Measurements from ENCODE around the gene PRICKLE1. TPM values are rescaled to one million over a fixed set of nuclear protein-coding genes. Genes with fewer than 3 reads are reported as not detected.

The PRICKLE1 gene
- total RNA-seq, 2 experiments from 2014 or later = 0.19 TPM; not detected in 1

DNA sequence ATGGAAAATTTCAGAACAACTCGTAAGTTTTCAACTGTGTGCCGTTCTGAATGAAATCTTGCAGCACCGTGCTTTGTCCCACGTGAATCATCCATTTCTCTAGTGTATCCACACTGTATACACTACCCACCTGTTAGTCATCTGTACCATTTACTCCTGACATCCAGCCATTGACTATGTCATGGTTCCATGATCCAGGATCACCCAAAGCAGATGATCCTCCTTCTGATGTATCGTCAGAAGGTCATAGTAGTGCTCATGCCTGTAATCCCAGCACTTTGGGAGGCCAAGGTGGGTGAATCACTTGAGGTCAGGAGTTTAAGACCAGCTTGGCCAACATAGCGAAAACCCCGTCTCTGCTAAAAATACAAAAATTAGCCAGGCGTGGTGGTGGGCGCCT, 140.7 kb downstream of the PRICKLE1 start:
- ChIA-PET CTCF (ENCODE audit: unreplicated experiment) (no interaction called here), POLR2A (interaction anchor here (0.7 kb wide), 1 partner anchor 825 kb away, joined by 4 read pairs; no protein-coding TSS in a partner anchor)
- BruUV-seq (replicated peaks) = no TSS peak
- Histone ChIP-seq H3K4me1 (ENCODE audit: insufficient read depth, low read length, poor library complexity, severe bottlenecking) (peaks cover 9% of the 10 kb centered on the region), H3K36me3 (ENCODE audit: insufficient read depth, low read length) (peaks cover 54% of the 10 kb centered on the region), H3K79me2 (ENCODE audit: insufficient read depth, low read depth, low read length) (no peaks in the 10 kb centered on the region), H3K4me2 (ENCODE audit: low read length) (no peak overlapping the region), H3K9me2 (ENCODE audit: insufficient read depth, low read length) (no peaks in the 10 kb centered on the region), H3K27ac (ENCODE audit: low read depth, low read length, poor library complexity, severe bottlenecking) (no peak overlapping the region), H3K9me3 (ENCODE audit: low read length) (no peaks in the 10 kb centered on the region), H4K20me1 (ENCODE audit: insufficient read depth, low read length) (no peaks in the 10 kb centered on the region), H3K4me3 (ENCODE audit: low read depth, low read length, poor library complexity, severe bottlenecking) (no peak overlapping the region), H2AFZ (ENCODE audit: low read length) (no peak overlapping the region)
- intact Hi-C loops (cut with micrococcal nuclease; ENCODE audit: unreplicated experiment) = no loop called here
- no peak for DNase-seq (ENCODE audit: low spot score)
- no peak for TF ChIP-seq EZH2phosphoT487 (IDR thresholded peaks at IDR 0.05; ENCODE audit: borderline replicate concordance, low read depth, low read length)
- TF ChIP-seq, protein P1, sequence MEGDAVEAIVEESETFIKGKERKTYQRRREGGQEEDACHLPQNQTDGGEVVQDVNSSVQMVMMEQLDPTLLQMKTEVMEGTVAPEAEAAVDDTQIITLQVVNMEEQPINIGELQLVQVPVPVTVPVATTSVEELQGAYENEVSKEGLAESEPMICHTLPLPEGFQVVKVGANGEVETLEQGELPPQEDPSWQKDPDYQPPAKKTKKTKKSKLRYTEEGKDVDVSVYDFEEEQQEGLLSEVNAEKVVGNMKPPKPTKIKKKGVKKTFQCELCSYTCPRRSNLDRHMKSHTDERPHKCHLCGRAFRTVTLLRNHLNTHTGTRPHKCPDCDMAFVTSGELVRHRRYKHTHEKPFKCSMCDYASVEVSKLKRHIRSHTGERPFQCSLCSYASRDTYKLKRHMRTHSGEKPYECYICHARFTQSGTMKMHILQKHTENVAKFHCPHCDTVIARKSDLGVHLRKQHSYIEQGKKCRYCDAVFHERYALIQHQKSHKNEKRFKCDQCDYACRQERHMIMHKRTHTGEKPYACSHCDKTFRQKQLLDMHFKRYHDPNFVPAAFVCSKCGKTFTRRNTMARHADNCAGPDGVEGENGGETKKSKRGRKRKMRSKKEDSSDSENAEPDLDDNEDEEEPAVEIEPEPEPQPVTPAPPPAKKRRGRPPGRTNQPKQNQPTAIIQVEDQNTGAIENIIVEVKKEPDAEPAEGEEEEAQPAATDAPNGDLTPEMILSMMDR (conservative IDR thresholded peaks at IDR 0.05; ENCODE audit: low read length) = no peak

DNA sequence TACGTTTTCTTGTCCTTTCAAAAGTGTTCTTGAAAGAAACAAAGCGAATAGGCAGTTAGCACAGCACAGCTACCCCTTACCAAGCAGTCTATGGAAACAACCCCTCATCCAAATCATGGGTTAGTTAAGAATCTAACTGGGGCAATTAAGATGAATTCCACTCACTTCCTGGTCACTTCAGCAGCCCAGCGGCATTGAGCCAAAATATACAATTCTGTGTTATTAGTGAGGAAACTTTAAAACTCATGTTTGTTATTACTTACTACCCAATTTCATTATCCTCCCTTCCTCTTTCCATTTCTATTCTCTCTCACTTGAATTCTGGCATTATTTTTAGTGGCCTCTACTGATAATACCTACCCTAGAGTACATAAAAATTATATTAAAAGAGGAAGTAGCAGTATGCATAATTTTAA, 142.2 kb downstream of the PRICKLE1 start:
- Histone ChIP-seq H3K36me3 (ENCODE audit: insufficient read depth, low read length) (peaks cover 68% of the 10 kb centered on the region), H2AFZ (ENCODE audit: low read length) (no peak overlapping the region), H3K27ac (ENCODE audit: low read depth, low read length, poor library complexity, severe bottlenecking) (no peak overlapping the region), H3K9me3 (ENCODE audit: low read length) (no peaks in the 10 kb centered on the region), H3K4me3 (ENCODE audit: low read depth, low read length, poor library complexity, severe bottlenecking) (no peak overlapping the region), H3K4me1 (ENCODE audit: insufficient read depth, low read length, poor library complexity, severe bottlenecking) (peaks cover 9% of the 10 kb centered on the region), H3K79me2 (ENCODE audit: insufficient read depth, low read depth, low read length) (no peaks in the 10 kb centered on the region), H4K20me1 (ENCODE audit: insufficient read depth, low read length) (no peaks in the 10 kb centered on the region), H3K9me2 (ENCODE audit: insufficient read depth, low read length) (no peaks in the 10 kb centered on the region), H3K4me2 (ENCODE audit: low read length) (no peak overlapping the region; the same call in 1 of the 2 replicates)
- TF ChIP-seq, protein P1 (conservative IDR thresholded peaks at IDR 0.05; ENCODE audit: low read length) = no peak
- no peak for TF ChIP-seq EZH2phosphoT487 (IDR thresholded peaks at IDR 0.05; ENCODE audit: borderline replicate concordance, low read depth, low read length)
- POLR2A ChIA-PET = interaction anchor here (1.1 to 1.5 kb wide), 2 partner anchors 23 to 289 kb away, joined by 3 to 8 read pairs; no protein-coding TSS in a partner anchor
- DNase-seq (ENCODE audit: low spot score) = no peak
- no TSS peak for BruUV-seq (replicated peaks)
- intact Hi-C loops (cut with micrococcal nuclease; ENCODE audit: unreplicated experiment) = no loop called here
- CTCF ChIA-PET (ENCODE audit: unreplicated experiment) = no interaction called here

DNA sequence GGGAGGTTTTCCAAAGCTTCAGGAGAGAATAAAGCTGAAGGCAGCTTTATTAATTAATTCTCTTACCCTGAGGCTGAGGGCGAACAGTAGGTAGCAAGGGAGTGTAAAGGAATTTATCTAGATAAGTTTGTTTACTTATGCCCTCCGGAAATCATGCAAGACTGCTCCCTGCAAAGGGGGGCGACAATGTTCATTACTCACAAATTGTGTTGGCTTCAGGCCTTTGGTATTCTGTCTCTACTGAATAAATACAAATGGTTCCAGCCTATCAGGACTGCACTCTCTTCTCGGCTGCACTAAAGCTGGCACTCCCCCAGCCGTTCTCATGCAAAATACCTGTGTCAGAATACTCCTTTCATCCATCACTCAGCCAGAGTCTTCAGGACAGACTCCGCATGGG, 142.8 kb downstream of the PRICKLE1 start:
- H3K4me3 ChIP-seq (ENCODE audit: low read depth, low read length, poor library complexity, severe bottlenecking) = no peak overlapping the region
- no TSS peak for BruUV-seq (replicated peaks)
- CTCF ChIA-PET (ENCODE audit: unreplicated experiment) = no interaction called here
- no peak for DNase-seq (ENCODE audit: low spot score)
- peaks cover 74% of the 10 kb centered on the region for H3K36me3 ChIP-seq (ENCODE audit: insufficient read depth, low read length)
- no peak overlapping the region for H2AFZ ChIP-seq (ENCODE audit: low read length)
- no peaks in the 10 kb centered on the region for H4K20me1 ChIP-seq (ENCODE audit: insufficient read depth, low read length)
- no peaks in the 10 kb centered on the region for H3K9me3 ChIP-seq (ENCODE audit: low read length)
- peaks cover 9% of the 10 kb centered on the region for H3K4me1 ChIP-seq (ENCODE audit: insufficient read depth, low read length, poor library complexity, severe bottlenecking)
- H3K4me2 ChIP-seq (ENCODE audit: low read length) = no peak overlapping the region
- no peak for TF ChIP-seq EZH2phosphoT487 (IDR thresholded peaks at IDR 0.05; ENCODE audit: borderline replicate concordance, low read depth, low read length)
- TF ChIP-seq, protein P1 (conservative IDR thresholded peaks at IDR 0.05; ENCODE audit: low read length) = no peak
- H3K9me2 ChIP-seq (ENCODE audit: insufficient read depth, low read length) = no peaks in the 10 kb centered on the region
- intact Hi-C loops (cut with micrococcal nuclease; ENCODE audit: unreplicated experiment) = no loop called here
- POLR2A ChIA-PET = interaction anchor here (0.5 to 0.7 kb wide), 2 partner anchors 9 to 417 kb away, joined by 3 read pairs; no protein-coding TSS in a partner anchor
- no peaks in the 10 kb centered on the region for H3K79me2 ChIP-seq (ENCODE audit: insufficient read depth, low read depth, low read length)
- H3K27ac ChIP-seq (ENCODE audit: low read depth, low read length, poor library complexity, severe bottlenecking) = no peak overlapping the region
